Measurements from ENCODE around the gene C11orf98. TPM values are rescaled to one million over a fixed set of nuclear protein-coding genes. Genes with fewer than 3 reads are reported as not detected.

C11orf98 gene
- total RNA-seq, 2 donors from 2014 or later, result 125 to 140 TPM

DNA sequence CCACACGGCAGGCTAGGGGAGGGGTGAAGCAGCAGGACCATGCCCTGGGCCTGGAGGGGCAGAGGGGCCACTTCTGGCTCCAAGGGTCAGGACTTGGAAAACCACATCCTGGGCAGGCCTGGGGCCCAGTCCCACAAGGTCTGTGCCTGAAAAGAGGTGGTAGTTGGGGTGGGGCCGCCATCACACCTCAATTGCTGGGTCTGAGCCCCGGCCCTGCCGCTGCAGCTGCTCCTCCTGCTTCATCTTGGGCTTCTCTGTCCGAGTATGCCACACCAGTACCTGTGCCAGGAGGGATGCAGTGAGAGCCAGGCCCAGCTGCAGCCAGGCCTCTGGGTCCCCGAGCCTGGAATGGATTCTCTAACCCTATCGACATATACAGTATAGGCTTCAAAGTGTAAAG lies 49.5 kb downstream of the C11orf98 start:
- no peak overlapping the region for H3K9ac ChIP-seq (ENCODE audit: extremely low read depth, low read length, poor library complexity, severe bottlenecking)
- DNase-seq, result no peak
- Mint-ChIP-seq H3K4me3 (no peak overlapping the region), H3K4me1 (peaks cover 22% of the 10 kb centered on the region), H3K9me3 (no peaks in the 10 kb centered on the region), H3K36me3 (ENCODE audit: low read depth) (peaks cover 11% of the 10 kb centered on the region), H3K27me3 (ENCODE audit: insufficient read depth) (no peaks in the 10 kb centered on the region), H3K27ac (no peak overlapping the region)
- WGBS, 2 experiments (ENCODE audit: insufficient coverage in 1 of 2, insufficient read length in 1 of 2), result 91 to 98% methylated on average over 5 to 7 of the region's 7 CpGs
- H3K4me3 ChIP-seq (ENCODE audit: low read length), result no peak overlapping the region
- TF ChIP-seq, protein P1, sequence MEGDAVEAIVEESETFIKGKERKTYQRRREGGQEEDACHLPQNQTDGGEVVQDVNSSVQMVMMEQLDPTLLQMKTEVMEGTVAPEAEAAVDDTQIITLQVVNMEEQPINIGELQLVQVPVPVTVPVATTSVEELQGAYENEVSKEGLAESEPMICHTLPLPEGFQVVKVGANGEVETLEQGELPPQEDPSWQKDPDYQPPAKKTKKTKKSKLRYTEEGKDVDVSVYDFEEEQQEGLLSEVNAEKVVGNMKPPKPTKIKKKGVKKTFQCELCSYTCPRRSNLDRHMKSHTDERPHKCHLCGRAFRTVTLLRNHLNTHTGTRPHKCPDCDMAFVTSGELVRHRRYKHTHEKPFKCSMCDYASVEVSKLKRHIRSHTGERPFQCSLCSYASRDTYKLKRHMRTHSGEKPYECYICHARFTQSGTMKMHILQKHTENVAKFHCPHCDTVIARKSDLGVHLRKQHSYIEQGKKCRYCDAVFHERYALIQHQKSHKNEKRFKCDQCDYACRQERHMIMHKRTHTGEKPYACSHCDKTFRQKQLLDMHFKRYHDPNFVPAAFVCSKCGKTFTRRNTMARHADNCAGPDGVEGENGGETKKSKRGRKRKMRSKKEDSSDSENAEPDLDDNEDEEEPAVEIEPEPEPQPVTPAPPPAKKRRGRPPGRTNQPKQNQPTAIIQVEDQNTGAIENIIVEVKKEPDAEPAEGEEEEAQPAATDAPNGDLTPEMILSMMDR (conservative IDR thresholded peaks at IDR 0.05), result no peak
- H3K36me3 ChIP-seq (ENCODE audit: control insufficient read depth, insufficient read depth, low read length), result no peaks in the 10 kb centered on the region
- no peaks in the 10 kb centered on the region for H3K27me3 ChIP-seq (ENCODE audit: control insufficient read depth, insufficient read depth, low read length, poor library complexity, severe bottlenecking)
- no peaks in the 10 kb centered on the region for H3K9me3 ChIP-seq (ENCODE audit: control insufficient read depth, low read length)
- H3K4me1 ChIP-seq (ENCODE audit: control insufficient read depth, insufficient read depth, low read length), result peaks cover 7% of the 10 kb centered on the region
- H3K27ac ChIP-seq (ENCODE audit: low read depth, low read length), result no peak overlapping the region

DNA sequence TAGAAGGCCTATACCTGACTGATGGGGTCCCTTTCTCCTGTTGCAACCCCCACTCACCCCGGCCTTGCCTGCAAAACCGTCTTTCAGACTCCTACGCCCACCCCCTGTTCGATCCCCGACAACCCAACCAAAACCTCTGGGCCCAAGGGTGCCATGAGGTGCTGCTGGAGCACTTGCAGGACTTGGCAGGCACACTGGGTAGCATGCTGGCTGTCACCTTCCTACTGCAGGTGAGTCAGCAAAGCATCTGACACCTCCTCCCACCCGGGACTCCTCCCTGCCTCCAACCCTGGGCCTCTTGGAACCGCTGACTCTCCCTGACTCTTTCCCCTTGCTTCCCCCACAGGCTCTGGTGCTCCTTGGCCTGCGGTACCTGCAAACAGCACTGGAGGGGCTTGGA lies 50.7 kb downstream of the C11orf98 start:
- Mint-ChIP-seq H3K27me3 (ENCODE audit: insufficient read depth) (no peaks in the 10 kb centered on the region), H3K4me1 (peaks cover 22% of the 10 kb centered on the region), H3K36me3 (ENCODE audit: low read depth) (peaks cover 14% of the 10 kb centered on the region), H3K27ac (peak overlapping the region; percentile 91), H3K4me3 (no peak overlapping the region), H3K9me3 (no peaks in the 10 kb centered on the region)
- Histone ChIP-seq H3K9me3 (ENCODE audit: control insufficient read depth, low read length) (no peaks in the 10 kb centered on the region), H3K27me3 (ENCODE audit: control insufficient read depth, insufficient read depth, low read length, poor library complexity, severe bottlenecking) (no peaks in the 10 kb centered on the region), H3K36me3 (ENCODE audit: control insufficient read depth, insufficient read depth, low read length) (no peaks in the 10 kb centered on the region), H3K4me3 (ENCODE audit: low read length) (no peak overlapping the region), H3K4me1 (ENCODE audit: control insufficient read depth, insufficient read depth, low read length) (peaks cover 7% of the 10 kb centered on the region), H3K9ac (ENCODE audit: extremely low read depth, low read length, poor library complexity, severe bottlenecking) (no peak overlapping the region), H3K27ac (ENCODE audit: low read depth, low read length) (no peak overlapping the region)
- WGBS, 2 experiments (ENCODE audit: insufficient coverage in 1 of 2, insufficient read length in 1 of 2), result 66 to 85% methylated on average over 6 to 8 of the region's 8 CpGs
- DNase-seq, result peak; percentile 89
- TF ChIP-seq, protein P1 (conservative IDR thresholded peaks at IDR 0.05), result no peak

DNA sequence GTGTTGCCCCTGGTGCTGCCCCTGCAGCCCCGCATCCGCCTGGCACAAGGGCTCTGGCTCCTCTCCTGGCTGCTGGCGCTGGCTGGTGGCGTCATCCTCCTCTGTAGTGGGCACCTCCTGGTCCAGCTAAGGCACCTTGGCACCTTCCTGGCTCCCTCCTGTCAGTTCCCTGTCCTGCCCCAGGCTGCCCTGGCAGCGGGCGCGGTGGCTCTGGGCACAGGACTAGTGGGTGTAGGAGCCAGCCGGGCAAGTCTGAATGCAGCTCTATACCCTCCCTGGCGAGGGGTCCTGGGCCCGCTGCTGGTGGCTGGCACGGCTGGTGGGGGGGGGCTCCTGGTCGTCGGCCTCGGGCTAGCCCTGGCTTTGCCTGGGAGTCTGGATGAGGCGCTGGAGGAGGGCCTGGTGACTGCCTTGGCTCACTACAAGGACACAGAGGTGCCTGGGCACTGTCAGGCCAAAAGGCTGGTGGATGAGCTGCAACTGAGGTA lies 51.7 kb downstream of the C11orf98 start:
- no peak overlapping the region for H3K4me3 ChIP-seq (ENCODE audit: low read length)
- peak overlapping the region; percentile 74 for H3K4me3 Mint-ChIP-seq
- no peak overlapping the region for H3K9ac ChIP-seq (ENCODE audit: extremely low read depth, low read length, poor library complexity, severe bottlenecking)
- peak overlapping the region; percentile 91 for H3K27ac Mint-ChIP-seq
- H3K27ac ChIP-seq (ENCODE audit: low read depth, low read length), result no peak overlapping the region
- no peaks in the 10 kb centered on the region for H3K9me3 ChIP-seq (ENCODE audit: control insufficient read depth, low read length)
- no peak for DNase-seq
- no peaks in the 10 kb centered on the region for H3K27me3 ChIP-seq (ENCODE audit: control insufficient read depth, insufficient read depth, low read length, poor library complexity, severe bottlenecking)
- peaks cover 22% of the 10 kb centered on the region for H3K4me1 Mint-ChIP-seq
- H3K27me3 Mint-ChIP-seq (ENCODE audit: insufficient read depth), result no peaks in the 10 kb centered on the region
- no peaks in the 10 kb centered on the region for H3K36me3 ChIP-seq (ENCODE audit: control insufficient read depth, insufficient read depth, low read length)
- TF ChIP-seq, protein P1 (conservative IDR thresholded peaks at IDR 0.05), result no peak
- H3K9me3 Mint-ChIP-seq, result no peaks in the 10 kb centered on the region
- 91 to 94% methylated on average over 8 to 15 of the region's 15 CpGs for WGBS, 2 experiments (ENCODE audit: insufficient coverage in 1 of 2, insufficient read length in 1 of 2)
- H3K36me3 Mint-ChIP-seq (ENCODE audit: low read depth), result peaks cover 9% of the 10 kb centered on the region
- H3K4me1 ChIP-seq (ENCODE audit: control insufficient read depth, insufficient read depth, low read length), result peaks cover 7% of the 10 kb centered on the region

Other genes with a start within 250 kb of the C11orf98 start
- gene SCGB1A1, start 246.2 kb downstream of the C11orf98 start, total RNA-seq, result not detected
- 100 to 1,000 TPM; 109 to 165 TPM for gene AHNAK, start 118.4 kb downstream of the C11orf98 start, total RNA-seq
- 1,000 to 10,000 TPM; 1,705 to 1,818 TPM for gene EEF1G, start 91.3 kb downstream of the C11orf98 start, total RNA-seq
- 10 to 100 TPM; 16.0 to 33.5 TPM for gene TUT1, start 73.7 kb downstream of the C11orf98 start, total RNA-seq
- gene MTA2, start 63.3 kb downstream of the C11orf98 start, total RNA-seq, result 100 to 1,000 TPM; 131 to 155 TPM
- 10 to 100 TPM; 51.5 to 57.7 TPM for gene EML3, start 52.4 kb downstream of the C11orf98 start, total RNA-seq
- gene ROM1, start 52.0 kb downstream of the C11orf98 start, total RNA-seq, result 1 to 10 TPM in 1 of 2 donors, under 1 TPM in 1; 0.71 to 1.3 TPM
- 10 to 100 TPM; 38.6 to 53.9 TPM for gene B3GAT3, start 43.2 kb downstream of the C11orf98 start, total RNA-seq
- 100 to 1,000 TPM; 377 to 402 TPM for gene GANAB, start 18.6 kb downstream of the C11orf98 start, total RNA-seq
- 10 to 100 TPM; 19.0 to 21.6 TPM for gene INTS5, start 11.9 kb downstream of the C11orf98 start, total RNA-seq
- gene CSKMT, start 102 bp upstream of the C11orf98 start, total RNA-seq, result 10 to 100 TPM; 29.9 to 39.4 TPM
- 10 to 100 TPM in 1 of 2 donors, 1 to 10 TPM in 1; 9.2 to 11.1 TPM for gene UQCC3, start 6.5 kb upstream of the C11orf98 start, total RNA-seq
- 10 to 100 TPM in 1 of 2 donors, 1 to 10 TPM in 1; 7.5 to 14.1 TPM for gene LBHD1, start 7.1 kb upstream of the C11orf98 start, total RNA-seq
- 10 to 100 TPM; 89.3 to 96.6 TPM for gene UBXN1, start 13.9 kb upstream of the C11orf98 start, total RNA-seq
- gene LRRN4CL, start 24.3 kb upstream of the C11orf98 start, total RNA-seq, result under 1 TPM; 0.55 to 0.99 TPM
- gene BSCL2, start 42.2 kb upstream of the C11orf98 start, total RNA-seq, result 10 to 100 TPM; 68.6 to 77.2 TPM
- 1 to 10 TPM in 1 of 2 donors, under 1 TPM in 1; 0.40 to 1.7 TPM for gene GNG3, start 42.5 kb upstream of the C11orf98 start, total RNA-seq
- gene HNRNPUL2, start 62.2 kb upstream of the C11orf98 start, total RNA-seq, result 10 to 100 TPM; 48.1 to 49.8 TPM
- 10 to 100 TPM; 40.0 to 55.4 TPM for gene TTC9C, start 63.3 kb upstream of the C11orf98 start, total RNA-seq
- 10 to 100 TPM; 16.9 to 33.8 TPM for gene ZBTB3, start 89.0 kb upstream of the C11orf98 start, total RNA-seq
- gene POLR2G, start 96.4 kb upstream of the C11orf98 start, total RNA-seq, result 100 to 1,000 TPM; 107 to 137 TPM
- gene TAF6L, start 106.2 kb upstream of the C11orf98 start, total RNA-seq, result 10 to 100 TPM; 37.4 to 41.7 TPM
- gene TMEM179B, start 122.2 kb upstream of the C11orf98 start, total RNA-seq, result 10 to 100 TPM; 31.0 TPM
- 10 to 100 TPM; 18.4 to 21.0 TPM for gene TMEM223, start 126.8 kb upstream of the C11orf98 start, total RNA-seq
- gene NXF1, start 140.2 kb upstream of the C11orf98 start, total RNA-seq, result 10 to 100 TPM; 45.8 to 61.4 TPM
- 10 to 100 TPM; 36.9 to 37.3 TPM for gene STX5, start 166.8 kb upstream of the C11orf98 start, total RNA-seq
- gene TEX54, start 167.6 kb upstream of the C11orf98 start, total RNA-seq, result not detected
- gene WDR74, start 174.4 kb upstream of the C11orf98 start, total RNA-seq, result 10 to 100 TPM; 44.6 to 48.1 TPM
- gene SLC3A2, start 215.7 kb upstream of the C11orf98 start, total RNA-seq, result 100 to 1,000 TPM; 438 to 488 TPM

Measured in endodermal cell (in vitro differentiated cells).